ENCODE results near the gene SLC41A3. TPM values are rescaled to one million over a fixed set of nuclear protein-coding genes. Genes with fewer than 3 reads are reported as not detected.
"Not testable (repeated sequence)": the region's sequence is repeated elsewhere in the genome, so short reads cannot be mapped to it uniquely, and the experiment has no call there.

SLC41A3 gene
- total RNA-seq, 1 experiment from 2014 or later = 41.3 TPM

DNA sequence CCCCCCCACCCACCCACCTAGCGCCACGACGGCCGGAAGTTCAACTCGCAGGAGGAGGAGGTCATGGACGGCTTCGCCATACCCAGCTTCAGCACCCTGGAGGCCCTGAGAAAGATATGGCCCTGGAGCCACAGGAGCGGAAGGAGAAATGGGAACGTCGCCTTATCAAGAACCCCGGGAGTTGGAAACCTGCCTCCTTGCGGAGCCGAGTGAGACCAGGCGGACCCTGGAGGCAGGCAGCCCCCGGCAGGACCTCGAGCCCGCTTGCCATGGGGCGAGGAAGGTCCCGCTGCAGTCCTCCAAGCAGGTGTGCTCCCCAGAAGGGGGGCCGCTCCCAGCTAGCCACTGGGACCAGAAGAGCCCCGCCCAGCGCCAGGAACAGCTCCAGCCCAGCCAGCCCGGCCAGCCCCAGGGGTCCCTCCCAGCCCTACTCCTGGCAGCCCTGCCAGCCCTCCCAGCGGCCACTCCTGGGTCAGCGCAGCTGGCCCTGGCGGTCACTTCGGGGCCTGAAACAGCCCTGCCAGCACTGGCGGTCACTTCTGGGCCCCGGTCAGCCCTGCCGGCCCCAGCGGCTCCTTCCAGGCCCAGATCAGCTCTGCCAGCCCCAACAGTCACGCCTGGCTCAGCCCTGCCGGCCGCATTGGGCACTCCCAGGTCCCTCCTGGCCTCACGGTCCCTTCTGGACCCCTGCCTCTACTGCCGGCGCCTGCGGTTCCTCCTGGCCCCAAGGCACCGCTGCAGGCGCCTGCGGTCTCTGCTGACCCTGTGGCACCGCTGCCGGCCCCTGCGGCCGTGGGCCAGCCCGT is 125.2 kb downstream of the SLC41A3 start:
- TF ChIP-seq, protein P1, sequence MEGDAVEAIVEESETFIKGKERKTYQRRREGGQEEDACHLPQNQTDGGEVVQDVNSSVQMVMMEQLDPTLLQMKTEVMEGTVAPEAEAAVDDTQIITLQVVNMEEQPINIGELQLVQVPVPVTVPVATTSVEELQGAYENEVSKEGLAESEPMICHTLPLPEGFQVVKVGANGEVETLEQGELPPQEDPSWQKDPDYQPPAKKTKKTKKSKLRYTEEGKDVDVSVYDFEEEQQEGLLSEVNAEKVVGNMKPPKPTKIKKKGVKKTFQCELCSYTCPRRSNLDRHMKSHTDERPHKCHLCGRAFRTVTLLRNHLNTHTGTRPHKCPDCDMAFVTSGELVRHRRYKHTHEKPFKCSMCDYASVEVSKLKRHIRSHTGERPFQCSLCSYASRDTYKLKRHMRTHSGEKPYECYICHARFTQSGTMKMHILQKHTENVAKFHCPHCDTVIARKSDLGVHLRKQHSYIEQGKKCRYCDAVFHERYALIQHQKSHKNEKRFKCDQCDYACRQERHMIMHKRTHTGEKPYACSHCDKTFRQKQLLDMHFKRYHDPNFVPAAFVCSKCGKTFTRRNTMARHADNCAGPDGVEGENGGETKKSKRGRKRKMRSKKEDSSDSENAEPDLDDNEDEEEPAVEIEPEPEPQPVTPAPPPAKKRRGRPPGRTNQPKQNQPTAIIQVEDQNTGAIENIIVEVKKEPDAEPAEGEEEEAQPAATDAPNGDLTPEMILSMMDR (IDR thresholded peaks at IDR 0.05; ENCODE audit: insufficient read depth in 1 of 2, low read depth in 1 of 2, low read length in 1 of 2, severe bottlenecking in 1 of 2, unreplicated experiment in 1 of 2) = no peak
- intact Hi-C loops (cut with micrococcal nuclease; ENCODE audit: unreplicated experiment) = no loop called here
- H3K4me3 Mint-ChIP-seq (ENCODE audit: unreplicated experiment) = no peak overlapping the region
- H3K9me3 Mint-ChIP-seq (ENCODE audit: unreplicated experiment) = no peaks in the 10 kb centered on the region
- H3K36me3 ChIP-seq (ENCODE audit: control insufficient read depth, insufficient read depth, low read length) = no peaks in the 10 kb centered on the region
- no peak overlapping the region for H3K27ac Mint-ChIP-seq (ENCODE audit: unreplicated experiment)
- DNase-seq = no peak
- no peak overlapping the region for H3K4me3 ChIP-seq (ENCODE audit: low read depth, low read length)
- BruUV-seq (replicated peaks) = no TSS peak
- H3K27me3 Mint-ChIP-seq (ENCODE audit: insufficient read depth, unreplicated experiment) = peaks cover 1% of the 10 kb centered on the region
- no peaks in the 10 kb centered on the region for H3K4me1 ChIP-seq
- ChIA-PET POLR2A (no interaction called here), CTCF (no interaction called here)
- no peaks in the 10 kb centered on the region for H3K4me1 Mint-ChIP-seq (ENCODE audit: low read depth, unreplicated experiment)
- H3K9me3 ChIP-seq = no peaks in the 10 kb centered on the region
- H3K36me3 Mint-ChIP-seq (ENCODE audit: insufficient read depth, unreplicated experiment) = no peaks in the 10 kb centered on the region
- no peaks in the 10 kb centered on the region for H3K27me3 ChIP-seq (replicated peaks; ENCODE audit: control insufficient read depth, insufficient read depth, low read length)

DNA sequence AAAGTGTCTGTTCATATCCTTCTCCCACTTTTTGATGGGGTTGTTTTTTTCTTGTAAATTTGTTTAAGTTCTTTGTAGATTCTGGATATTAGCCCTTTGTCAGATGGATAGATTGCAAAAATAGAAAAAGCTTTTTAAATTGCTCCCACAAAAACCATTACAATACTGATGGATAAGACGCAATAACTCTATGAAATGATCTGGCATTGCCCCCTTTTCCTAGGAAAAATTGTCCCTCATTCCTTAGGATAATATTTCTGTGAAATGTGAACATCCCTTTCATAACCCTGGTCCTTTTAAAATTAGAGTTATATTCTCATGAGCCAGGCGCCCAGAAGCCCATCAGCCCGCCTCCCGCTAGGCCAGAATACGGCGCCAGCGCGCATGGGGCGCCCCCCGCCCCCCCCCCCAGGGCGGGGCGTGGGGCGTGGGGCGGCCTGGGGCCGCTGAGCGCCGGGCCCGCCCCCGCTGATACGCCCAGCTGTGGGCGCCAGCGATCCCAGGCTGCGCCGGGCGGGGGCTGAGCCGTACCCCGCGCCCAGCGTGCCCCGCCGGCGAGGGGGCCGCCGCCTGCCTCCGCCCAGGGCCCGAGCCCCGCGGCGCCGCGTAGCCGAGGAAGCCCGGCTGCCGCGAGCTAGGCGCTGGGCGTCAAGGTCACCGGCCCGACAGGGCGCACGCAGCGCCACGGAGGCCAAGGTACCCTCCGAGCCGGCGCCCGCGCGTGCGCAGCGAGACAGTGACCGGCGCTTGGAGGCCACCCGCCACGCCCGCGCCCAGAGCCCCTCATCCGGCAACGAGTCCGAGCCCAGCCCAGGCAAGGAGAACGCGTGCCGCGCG is 126.0 kb downstream of the SLC41A3 start:
- Mint-ChIP-seq H3K27me3 (ENCODE audit: insufficient read depth, unreplicated experiment) (peaks cover 4% of the 10 kb centered on the region), H3K36me3 (ENCODE audit: insufficient read depth, unreplicated experiment) (no peaks in the 10 kb centered on the region), H3K9me3 (ENCODE audit: unreplicated experiment) (no peaks in the 10 kb centered on the region), H3K27ac (ENCODE audit: unreplicated experiment) (no peak overlapping the region), H3K4me3 (ENCODE audit: unreplicated experiment) (no peak overlapping the region), H3K4me1 (ENCODE audit: low read depth, unreplicated experiment) (no peaks in the 10 kb centered on the region)
- H3K4me3 ChIP-seq (ENCODE audit: low read depth, low read length) = no peak overlapping the region
- H3K27me3 ChIP-seq (replicated peaks; ENCODE audit: control insufficient read depth, insufficient read depth, low read length) = no peaks in the 10 kb centered on the region
- POLR2A ChIA-PET = no interaction called here
- no peaks in the 10 kb centered on the region for H3K4me1 ChIP-seq
- no peaks in the 10 kb centered on the region for H3K9me3 ChIP-seq
- CTCF ChIA-PET = no interaction called here
- no peak for DNase-seq
- no TSS peak for BruUV-seq (replicated peaks)
- H3K36me3 ChIP-seq (ENCODE audit: control insufficient read depth, insufficient read depth, low read length) = no peaks in the 10 kb centered on the region
- TF ChIP-seq, protein P1 (IDR thresholded peaks at IDR 0.05; ENCODE audit: insufficient read depth in 1 of 2, low read depth in 1 of 2, low read length in 1 of 2, severe bottlenecking in 1 of 2, unreplicated experiment in 1 of 2) = no peak
- intact Hi-C loops (cut with micrococcal nuclease; ENCODE audit: unreplicated experiment) = no loop called here

DNA sequence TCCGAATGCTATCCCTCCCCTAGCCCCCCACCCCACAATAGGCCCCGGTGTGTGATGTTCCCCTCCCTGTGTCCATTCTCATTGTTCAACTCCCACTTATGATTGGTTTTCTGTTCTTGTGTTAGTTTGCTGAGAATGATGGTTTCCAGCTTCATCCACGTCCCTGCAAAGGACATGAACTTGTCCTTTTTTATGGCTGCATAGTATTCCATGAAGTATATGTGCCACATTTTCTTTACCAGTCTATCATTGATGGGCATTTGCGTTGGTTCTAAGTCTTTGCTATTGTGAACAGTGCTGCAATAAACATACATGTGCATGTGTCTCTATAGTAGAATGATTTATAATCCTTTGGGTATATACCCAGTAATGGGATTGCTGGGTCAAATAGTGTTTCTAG is 126.9 kb downstream of the SLC41A3 start:
- DNase-seq; H3K9me3 ChIP-seq; H3K36me3 ChIP-seq (ENCODE audit: control insufficient read depth, insufficient read depth, low read length); CTCF ChIA-PET; BruUV-seq (replicated peaks); H3K9me3 Mint-ChIP-seq (ENCODE audit: unreplicated experiment); H3K36me3 Mint-ChIP-seq (ENCODE audit: insufficient read depth, unreplicated experiment); intact Hi-C loops (cut with micrococcal nuclease; ENCODE audit: unreplicated experiment); H3K4me3 ChIP-seq (ENCODE audit: low read depth, low read length); H3K27me3 Mint-ChIP-seq (ENCODE audit: insufficient read depth, unreplicated experiment); H3K27ac Mint-ChIP-seq (ENCODE audit: unreplicated experiment); H3K27me3 ChIP-seq (replicated peaks; ENCODE audit: control insufficient read depth, insufficient read depth, low read length); POLR2A ChIA-PET; H3K4me3 Mint-ChIP-seq (ENCODE audit: unreplicated experiment); H3K4me1 ChIP-seq; H3K4me1 Mint-ChIP-seq (ENCODE audit: low read depth, unreplicated experiment): not testable (repeated sequence)

Other genes starting within 250 kb of the SLC41A3 start
- gene ROPN1B, start 114.9 kb downstream of the SLC41A3 start, total RNA-seq (2022) = 0.30 TPM in 1 of 2 replicates, not detected in the other
- gene ALDH1L1, start 96.5 kb upstream of the SLC41A3 start, total RNA-seq (2022) = 0.07 and 0.41 TPM in 2 replicates